ENCODE measurements around the gene GTPBP6. TPM values are rescaled to one million over a fixed set of nuclear protein-coding genes. Genes with fewer than 3 reads are reported as not detected.

Gene GTPBP6
- total RNA-seq, 1 experiment from 2014 or later = 37.4 TPM

DNA sequence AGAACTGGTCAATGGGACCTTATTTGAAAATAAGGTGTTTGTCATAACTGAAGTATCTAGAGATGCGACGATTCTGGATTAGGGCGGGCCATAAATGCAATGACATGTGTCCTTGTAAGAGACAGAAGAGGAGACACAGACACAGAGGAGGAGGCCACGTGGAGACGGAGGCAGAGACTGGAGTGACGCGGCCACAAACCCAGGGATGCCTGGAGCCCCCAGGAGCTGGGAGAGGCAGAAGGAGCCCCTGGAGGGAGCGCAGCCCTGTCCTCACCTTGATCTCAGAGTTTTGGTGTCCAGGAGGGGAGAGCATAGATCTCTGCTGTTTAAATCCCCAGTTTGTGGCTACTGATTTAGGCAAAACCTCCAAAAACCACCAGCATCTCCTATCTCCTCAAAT is 5.0 kb downstream of the GTPBP6 start:
- Histone ChIP-seq H3K4me1 (ENCODE audit: control insufficient read depth, insufficient read depth, low read length) (no peaks in the 10 kb centered on the region), H3K27ac (ENCODE audit: low read length) (no peak overlapping the region), H3K4me3 (ENCODE audit: low read depth in 2 of 2, low read length in 2 of 2) (no peak overlapping the region), H3K27me3 (ENCODE audit: control insufficient read depth, insufficient read depth, low read length) (no peaks in the 10 kb centered on the region), H3K9me3 (ENCODE audit: control insufficient read depth, insufficient read depth, low read depth, low read length) (no peaks in the 10 kb centered on the region), H3K36me3 (ENCODE audit: control insufficient read depth, insufficient read depth, low read length) (no peaks in the 10 kb centered on the region)
- CTCF ChIA-PET = no interaction called here
- no peak for ATAC-seq
- in situ Hi-C loops (cut with HindIII; ENCODE audit: low pct_unique_long_range_greater_than_20kb, low sequenced_read_pairs) (no loop called here), intact Hi-C loops (cut with micrococcal nuclease; ENCODE audit: unreplicated experiment) (no loop called here)
- no TSS peak for BruUV-seq (replicated peaks)
- TF ChIP-seq TCF7L2 (IDR thresholded peaks at IDR 0.05; ENCODE audit: low read depth, low read length) = no peak
- no peak for TF ChIP-seq SIN3A (IDR thresholded peaks at IDR 0.05; ENCODE audit: borderline replicate concordance, insufficient read depth, low read depth, low read length)
- no peak for TF ChIP-seq POLR2AphosphoS5 (IDR thresholded peaks at IDR 0.05; ENCODE audit: low read depth, low read length)
- TF ChIP-seq, protein P1, sequence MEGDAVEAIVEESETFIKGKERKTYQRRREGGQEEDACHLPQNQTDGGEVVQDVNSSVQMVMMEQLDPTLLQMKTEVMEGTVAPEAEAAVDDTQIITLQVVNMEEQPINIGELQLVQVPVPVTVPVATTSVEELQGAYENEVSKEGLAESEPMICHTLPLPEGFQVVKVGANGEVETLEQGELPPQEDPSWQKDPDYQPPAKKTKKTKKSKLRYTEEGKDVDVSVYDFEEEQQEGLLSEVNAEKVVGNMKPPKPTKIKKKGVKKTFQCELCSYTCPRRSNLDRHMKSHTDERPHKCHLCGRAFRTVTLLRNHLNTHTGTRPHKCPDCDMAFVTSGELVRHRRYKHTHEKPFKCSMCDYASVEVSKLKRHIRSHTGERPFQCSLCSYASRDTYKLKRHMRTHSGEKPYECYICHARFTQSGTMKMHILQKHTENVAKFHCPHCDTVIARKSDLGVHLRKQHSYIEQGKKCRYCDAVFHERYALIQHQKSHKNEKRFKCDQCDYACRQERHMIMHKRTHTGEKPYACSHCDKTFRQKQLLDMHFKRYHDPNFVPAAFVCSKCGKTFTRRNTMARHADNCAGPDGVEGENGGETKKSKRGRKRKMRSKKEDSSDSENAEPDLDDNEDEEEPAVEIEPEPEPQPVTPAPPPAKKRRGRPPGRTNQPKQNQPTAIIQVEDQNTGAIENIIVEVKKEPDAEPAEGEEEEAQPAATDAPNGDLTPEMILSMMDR (IDR thresholded peaks at IDR 0.05) = no peak
- TF ChIP-seq, protein P2, sequence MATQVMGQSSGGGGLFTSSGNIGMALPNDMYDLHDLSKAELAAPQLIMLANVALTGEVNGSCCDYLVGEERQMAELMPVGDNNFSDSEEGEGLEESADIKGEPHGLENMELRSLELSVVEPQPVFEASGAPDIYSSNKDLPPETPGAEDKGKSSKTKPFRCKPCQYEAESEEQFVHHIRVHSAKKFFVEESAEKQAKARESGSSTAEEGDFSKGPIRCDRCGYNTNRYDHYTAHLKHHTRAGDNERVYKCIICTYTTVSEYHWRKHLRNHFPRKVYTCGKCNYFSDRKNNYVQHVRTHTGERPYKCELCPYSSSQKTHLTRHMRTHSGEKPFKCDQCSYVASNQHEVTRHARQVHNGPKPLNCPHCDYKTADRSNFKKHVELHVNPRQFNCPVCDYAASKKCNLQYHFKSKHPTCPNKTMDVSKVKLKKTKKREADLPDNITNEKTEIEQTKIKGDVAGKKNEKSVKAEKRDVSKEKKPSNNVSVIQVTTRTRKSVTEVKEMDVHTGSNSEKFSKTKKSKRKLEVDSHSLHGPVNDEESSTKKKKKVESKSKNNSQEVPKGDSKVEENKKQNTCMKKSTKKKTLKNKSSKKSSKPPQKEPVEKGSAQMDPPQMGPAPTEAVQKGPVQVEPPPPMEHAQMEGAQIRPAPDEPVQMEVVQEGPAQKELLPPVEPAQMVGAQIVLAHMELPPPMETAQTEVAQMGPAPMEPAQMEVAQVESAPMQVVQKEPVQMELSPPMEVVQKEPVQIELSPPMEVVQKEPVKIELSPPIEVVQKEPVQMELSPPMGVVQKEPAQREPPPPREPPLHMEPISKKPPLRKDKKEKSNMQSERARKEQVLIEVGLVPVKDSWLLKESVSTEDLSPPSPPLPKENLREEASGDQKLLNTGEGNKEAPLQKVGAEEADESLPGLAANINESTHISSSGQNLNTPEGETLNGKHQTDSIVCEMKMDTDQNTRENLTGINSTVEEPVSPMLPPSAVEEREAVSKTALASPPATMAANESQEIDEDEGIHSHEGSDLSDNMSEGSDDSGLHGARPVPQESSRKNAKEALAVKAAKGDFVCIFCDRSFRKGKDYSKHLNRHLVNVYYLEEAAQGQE (IDR thresholded peaks at IDR 0.05; ENCODE audit: insufficient read depth in 1 of 2, low read depth in 2 of 2, low read length in 1 of 2) = no peak
- POLR2A ChIA-PET = no interaction called here
- no peak for DNase-seq (ENCODE audit: low read depth, low spot score)

GRCh38 chrX:312621-313331 is 5.8 kb downstream of the GTPBP6 start:
- Histone ChIP-seq H3K27me3 (ENCODE audit: control insufficient read depth, insufficient read depth, low read length) (no peaks in the 10 kb centered on the region), H3K36me3 (ENCODE audit: control insufficient read depth, insufficient read depth, low read length) (no peaks in the 10 kb centered on the region), H3K27ac (ENCODE audit: low read length) (no peak overlapping the region), H3K9me3 (ENCODE audit: control insufficient read depth, insufficient read depth, low read depth, low read length) (no peaks in the 10 kb centered on the region), H3K4me3 (ENCODE audit: low read depth in 2 of 2, low read length in 2 of 2) (no peak overlapping the region), H3K4me1 (ENCODE audit: control insufficient read depth, insufficient read depth, low read length) (no peaks in the 10 kb centered on the region)
- intact Hi-C loops (cut with micrococcal nuclease; ENCODE audit: unreplicated experiment) (no loop called here), in situ Hi-C loops (cut with HindIII; ENCODE audit: low pct_unique_long_range_greater_than_20kb, low sequenced_read_pairs) (no loop called here)
- no TSS peak for BruUV-seq (replicated peaks)
- no peak for ATAC-seq
- ChIA-PET CTCF (no interaction called here), POLR2A (no interaction called here)
- DNase-seq (ENCODE audit: low read depth, low spot score) = no peak
- TF ChIP-seq POLR2AphosphoS5 (IDR thresholded peaks at IDR 0.05; ENCODE audit: low read depth, low read length) (no peak), SIN3A (IDR thresholded peaks at IDR 0.05; ENCODE audit: borderline replicate concordance, insufficient read depth, low read depth, low read length) (no peak), TCF7L2 (IDR thresholded peaks at IDR 0.05; ENCODE audit: low read depth, low read length) (no peak)
- TF ChIP-seq, protein P1 (IDR thresholded peaks at IDR 0.05) = no peak

Measured in Panc1 (cell line).